Small intestine (tissue), 7 donors: ENCODE measurements around the gene AGFG2. TPM values are rescaled to one million over a fixed set of nuclear protein-coding genes. Genes with fewer than 3 reads are reported as not detected.
A peak's percentile ranks its signal among the peaks of the same experiment; 100 is the strongest.

Experiments
- DNase-seq, 2 donors: peaks; one replicate each; pipeline versions ENCODE4 v3.0.0 to v3.0.0-alpha.2; 2013
- FAIRE-seq: peaks from 2 replicates; lab custom pipeline; 2012; peaks lifted over from hg19 to GRCh38; lab: Jason Lieb, UNC
- H3K27ac ChIP-seq, 3 donors: one replicate each; pipeline ENCODE4 v1.5.1; 2013; ENCODE audit warnings: low read length in 2 of 3, mild to moderate bottlenecking in 2 of 3, control low read depth in 1 of 3, inconsistent platforms in 1 of 3, low read depth in 1 of 3, moderate library complexity in 1 of 3
- H3K27me3 ChIP-seq, 3 donors: one replicate each; pipeline ENCODE4 v1.6.1; 2013; ENCODE audit warnings: low read length in 3 of 3, inconsistent platforms in 1 of 3; ENCODE audit not compliant: control insufficient read depth in 3 of 3, insufficient read depth in 3 of 3
- H3K36me3 ChIP-seq, 3 donors: one replicate each; pipeline ENCODE4 v1.6.1; 2013; ENCODE audit warnings: low read length in 3 of 3, inconsistent platforms in 1 of 3, low read depth in 1 of 3, mild to moderate bottlenecking in 1 of 3, moderate library complexity in 1 of 3; ENCODE audit not compliant: control insufficient read depth in 3 of 3, insufficient read depth in 2 of 3
- H3K4me1 ChIP-seq, 3 donors: one replicate each; pipeline ENCODE4 v1.6.1; 2013; ENCODE audit warnings: low read length in 2 of 3, inconsistent platforms in 1 of 3, low read depth in 1 of 3, mild to moderate bottlenecking in 1 of 3, moderate library complexity in 1 of 3; ENCODE audit not compliant: control insufficient read depth in 3 of 3, insufficient read depth in 2 of 3
- H3K4me3 ChIP-seq, 3 donors: one replicate each; pipeline ENCODE4 v1.5.1; 2013; ENCODE audit warnings: low read length in 3 of 3, control low read depth in 1 of 3, inconsistent platforms in 1 of 3, low read depth in 1 of 3, mild to moderate bottlenecking in 1 of 3, moderate library complexity in 1 of 3
- H3K9me3 ChIP-seq, 2 donors: one replicate each; pipeline ENCODE4 v1.6.1; 2013; ENCODE audit warnings: low read depth in 1 of 2, low read length in 1 of 2; ENCODE audit not compliant: control insufficient read depth in 2 of 2, insufficient read depth in 1 of 2
- WGBS, 3 donors: extraction: QIAGEN DNeasy Blood & Tissue Kit; methylation state at CpG; one replicate each; pipeline ENCODE4 v1.1.7; 2013; 5-methylcytosine and 5-hydroxymethylcytosine counted together
- polyA plus RNA-seq, 4 donors: library from polyadenylated mRNA; stranded (reverse) in 3 of 4; unstranded in 1 of 4; fragments of 200-250 nt in 3 of 4; fragments of 120-200 nt in 1 of 4; gene quantifications; one replicate each; pipeline versions ENCODE4 v1.2.1 to v1.2.3, GENCODE V29; 2013
- donor health status: healthy with polysubstance abuse.
- donor health status: control.
- donor health status: control.
- donor health status: Bipolar disorder and iron deficiency.
- donor health status: healthy.

AGFG2 gene
- polyA plus RNA-seq, 4 donors = 9.5 to 23.9 (median 16.4) TPM

DNA sequence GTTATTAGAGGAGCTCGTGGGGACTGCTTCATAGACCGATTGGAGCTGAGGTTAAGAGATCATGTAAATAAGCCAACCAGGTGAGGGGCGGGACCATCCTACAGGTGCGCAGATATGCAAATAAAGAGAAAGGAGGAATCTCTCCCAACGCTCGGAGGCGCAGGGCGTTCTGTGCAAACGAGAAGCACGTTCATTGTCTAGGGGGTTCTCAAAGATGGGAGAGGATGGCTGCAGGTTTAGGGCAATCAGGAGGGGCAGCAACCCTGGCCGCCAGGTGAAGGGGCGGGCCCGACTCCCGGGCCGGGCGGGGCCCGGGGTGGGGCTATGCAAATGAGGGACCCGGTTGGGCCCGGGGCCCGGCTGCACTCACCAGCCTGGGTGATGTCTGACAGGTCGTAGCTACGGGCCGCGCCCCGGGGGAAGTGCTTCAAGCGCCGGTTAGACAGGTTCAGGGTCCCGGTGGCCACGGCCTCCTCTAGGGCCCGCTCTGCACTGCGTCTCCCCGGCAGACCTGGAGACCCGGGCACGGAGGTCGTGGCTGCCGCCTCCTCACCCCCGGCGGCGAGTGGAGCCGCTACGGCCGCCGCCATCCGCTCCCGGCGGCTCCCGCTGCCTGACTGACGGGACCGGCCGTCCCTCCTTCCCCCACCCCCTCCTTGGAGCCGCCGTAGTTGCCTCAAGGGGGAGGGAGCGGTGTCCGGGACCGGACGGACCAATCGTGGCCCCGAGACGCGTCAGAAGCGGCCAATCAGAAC lies 46.7 kb downstream of the AGFG2 start, which contains the start of gene LRCH4:
LRCH4 (minus strand) TSS at position 619 of the 755 bp plus-strand sequence; CDS start at position 590, 29 bp downstream.
- Histone ChIP-seq H3K27ac (peak within 1 kb of the TSS; percentile 97 to 98 (median 97)), H3K4me1 (peaks cover 0 to 39% (median 0%) of the 10 kb centered on the region in 3 donors), H3K9me3 (no peaks in the 10 kb centered on the region), H3K27me3 (peaks cover 0 to 13% (median 0%) of the 10 kb centered on the region in 3 donors), H3K4me3 (peak within 1 kb of the TSS; percentile 79 to 88 (median 83)), H3K36me3 (peaks cover 7 to 34% (median 10%) of the 10 kb centered on the region in 3 donors)
- FAIRE-seq (no peak), DNase-seq (peak; percentile 80 to 89)
- WGBS, 3 donors = 0% methylated on average over 52 to 61 of the region's 61 CpGs

DNA sequence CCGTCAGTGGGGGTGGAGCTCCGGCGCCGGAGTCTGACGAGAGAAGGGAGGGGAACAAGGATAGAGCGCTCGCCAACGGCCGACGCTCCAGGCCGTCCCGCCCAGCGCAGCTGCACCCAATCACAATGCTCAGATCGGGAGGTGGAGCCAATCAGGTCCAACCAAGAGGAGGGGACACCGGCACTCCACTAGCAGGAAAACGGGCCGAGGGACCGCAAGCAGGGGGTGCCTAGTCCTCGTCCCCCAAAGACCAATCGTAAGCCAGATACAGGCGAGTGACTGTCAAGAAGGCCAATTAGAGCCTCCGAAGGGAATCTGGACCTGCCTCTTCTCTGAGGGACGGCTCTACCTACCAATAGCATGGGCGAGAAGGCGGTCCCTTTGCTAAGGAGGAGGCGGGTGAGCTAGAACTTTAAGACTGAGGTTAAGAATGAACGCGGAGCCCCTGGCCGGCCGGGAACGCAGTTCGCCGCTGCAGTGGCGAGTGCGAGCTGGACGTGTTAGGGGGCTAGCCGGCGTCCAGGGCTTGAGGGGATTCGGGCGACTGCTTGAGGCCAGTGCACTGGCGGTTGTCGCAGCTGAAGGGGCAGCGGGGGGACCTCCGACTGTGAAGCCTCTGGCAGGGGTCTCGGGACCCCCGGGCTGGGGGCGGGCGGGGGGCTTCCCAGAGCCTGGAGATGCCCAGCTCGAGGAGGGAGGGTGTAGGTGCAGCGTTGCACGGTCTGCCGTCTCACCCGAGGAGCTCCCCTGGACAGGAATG lies 47.4 kb downstream of the AGFG2 start, which contains the start of gene FBXO24:
FBXO24 (plus strand) TSS at position 63 of the 760 bp plus-strand sequence; CDS start at position 361, 298 bp downstream.
- DNase-seq (peak; percentile 100), FAIRE-seq (peak; percentile 97)
- peak within 1 kb of the TSS; percentile 79 to 88 (median 83) for H3K4me3 ChIP-seq
- no peaks in the 10 kb centered on the region for H3K9me3 ChIP-seq
- 0 to 1% (median 1%) methylated on average over 46 to 53 of the region's 53 CpGs for WGBS, 3 donors
- peaks cover 0 to 40% (median 0%) of the 10 kb centered on the region in 3 donors for H3K4me1 ChIP-seq
- H3K27me3 ChIP-seq = peaks cover 0 to 13% (median 0%) of the 10 kb centered on the region in 3 donors
- peaks cover 3 to 27% (median 7%) of the 10 kb centered on the region in 3 donors for H3K36me3 ChIP-seq
- peak within 1 kb of the TSS; percentile 97 to 98 (median 97) for H3K27ac ChIP-seq

DNA sequence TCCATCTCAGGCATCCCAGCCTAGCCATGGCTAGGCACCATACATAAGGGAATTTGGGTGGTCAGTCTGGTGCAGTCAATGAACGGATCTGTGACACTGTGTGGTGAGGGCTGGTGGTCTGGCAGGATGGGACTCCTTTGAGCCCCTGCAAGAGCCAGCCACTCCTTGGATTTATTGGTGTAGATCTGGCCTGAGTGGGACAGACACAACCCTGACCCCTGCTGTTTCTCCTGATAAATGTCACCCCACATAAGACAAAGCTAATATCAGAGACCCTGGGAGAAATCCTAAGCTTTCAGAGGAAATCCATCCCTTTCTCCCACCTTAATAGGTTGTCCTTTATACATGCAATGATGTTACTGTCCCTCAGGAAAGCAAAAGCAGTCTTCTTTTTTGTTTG lies 49.4 kb downstream of the AGFG2 start:
- no peak overlapping the region for H3K27ac ChIP-seq
- H3K9me3 ChIP-seq = no peaks in the 10 kb centered on the region
- WGBS, 3 donors = 70 to 79% (median 75%) methylated on average over 1 of the region's 1 CpG
- DNase-seq (peak in 1 of 2 donors; percentile 37), FAIRE-seq (no peak)
- H3K4me3 ChIP-seq = no peak overlapping the region
- peaks cover 0 to 13% (median 0%) of the 10 kb centered on the region in 3 donors for H3K27me3 ChIP-seq
- peaks cover 0 to 9% (median 0%) of the 10 kb centered on the region in 3 donors for H3K36me3 ChIP-seq
- peaks cover 0 to 26% (median 0%) of the 10 kb centered on the region in 3 donors for H3K4me1 ChIP-seq

DNA sequence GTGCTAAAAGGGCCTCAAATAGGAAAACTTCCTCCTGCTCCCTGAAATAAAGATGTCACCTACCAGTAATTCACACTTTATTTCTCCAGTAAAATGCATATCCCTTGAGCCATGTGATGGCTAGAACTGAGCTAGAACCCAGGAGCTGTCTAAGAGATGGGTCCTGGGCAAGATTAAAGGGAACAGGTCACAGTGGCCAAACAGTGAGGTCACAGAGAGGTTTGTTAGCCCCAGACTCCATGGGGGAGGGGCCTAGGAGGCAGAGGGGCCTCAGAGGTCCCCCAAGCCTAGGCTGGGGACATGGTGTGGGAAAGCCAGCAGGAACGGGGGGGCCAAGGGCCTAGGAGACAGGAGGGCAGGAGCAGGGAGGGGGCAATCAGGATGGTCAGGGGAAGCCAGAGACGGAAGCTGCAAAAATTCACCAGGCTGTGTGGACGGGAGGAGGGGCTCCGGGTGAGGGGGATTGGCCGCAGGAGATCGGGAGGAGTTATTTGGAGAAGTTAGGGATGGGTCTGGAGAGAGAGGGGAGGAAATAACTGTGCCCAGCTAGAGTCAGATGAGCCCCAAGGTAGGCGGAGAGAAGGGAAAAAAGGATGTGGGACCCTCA lies 50.4 kb downstream of the AGFG2 start:
- Histone ChIP-seq H3K36me3 (peaks cover 0 to 2% (median 0%) of the 10 kb centered on the region in 3 donors), H3K27me3 (peaks cover 0 to 13% (median 0%) of the 10 kb centered on the region in 3 donors), H3K4me1 (peaks cover 0 to 17% (median 0%) of the 10 kb centered on the region in 3 donors), H3K4me3 (peak overlapping the region in 1 of 3 donors; percentile 26), H3K9me3 (no peaks in the 10 kb centered on the region), H3K27ac (peak overlapping the region in 1 of 3 donors; percentile 53)
- WGBS, 3 donors = 54 to 59% (median 58%) methylated on average over 7 of the region's 7 CpGs
- FAIRE-seq (no peak), DNase-seq (no peak)

DNA sequence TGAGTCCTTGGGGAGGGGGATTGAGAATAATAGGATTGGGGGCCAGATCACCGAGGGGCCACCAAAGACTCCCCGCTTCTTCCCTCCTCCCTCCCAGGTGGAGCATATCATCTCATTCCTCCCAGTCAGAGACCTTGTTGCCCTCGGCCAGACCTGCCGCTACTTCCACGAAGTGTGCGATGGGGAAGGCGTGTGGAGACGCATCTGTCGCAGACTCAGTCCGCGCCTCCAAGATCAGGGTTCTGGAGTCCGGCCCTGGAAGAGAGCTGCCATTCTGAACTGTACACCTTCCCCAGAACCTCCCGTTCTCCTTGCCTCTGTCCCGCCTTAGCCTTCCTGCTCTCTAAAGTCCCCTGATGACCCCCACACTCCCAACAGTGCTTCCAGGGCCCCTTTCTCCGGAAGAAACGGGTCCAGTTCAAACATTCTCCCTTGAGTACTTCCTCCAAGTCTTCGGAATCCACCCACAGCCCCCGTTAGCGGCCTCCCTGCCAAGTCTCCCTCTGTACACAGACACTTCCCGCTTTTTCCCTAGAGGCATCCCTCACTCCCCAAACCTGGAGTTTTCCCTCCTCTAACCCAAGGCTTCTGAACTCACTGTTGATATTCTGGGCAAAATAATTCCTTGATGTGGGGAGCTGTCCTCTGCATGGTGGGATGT lies 51.2 kb downstream of the AGFG2 start:
- H3K9me3 ChIP-seq = no peaks in the 10 kb centered on the region
- peaks cover 0 to 10% (median 0%) of the 10 kb centered on the region in 3 donors for H3K4me1 ChIP-seq
- H3K4me3 ChIP-seq = peak overlapping the region in 1 of 3 donors; percentile 26
- DNase-seq = peak in 1 of 2 donors; percentile 15
- peaks cover 0 to 4% (median 0%) of the 10 kb centered on the region in 3 donors for H3K36me3 ChIP-seq
- 40 to 56% (median 51%) methylated on average over 18 to 20 of the region's 20 CpGs for WGBS, 3 donors
- H3K27ac ChIP-seq = peak overlapping the region in 1 of 3 donors; percentile 53
- no peak for FAIRE-seq
- H3K27me3 ChIP-seq = peaks cover 0 to 13% (median 0%) of the 10 kb centered on the region in 3 donors

DNA sequence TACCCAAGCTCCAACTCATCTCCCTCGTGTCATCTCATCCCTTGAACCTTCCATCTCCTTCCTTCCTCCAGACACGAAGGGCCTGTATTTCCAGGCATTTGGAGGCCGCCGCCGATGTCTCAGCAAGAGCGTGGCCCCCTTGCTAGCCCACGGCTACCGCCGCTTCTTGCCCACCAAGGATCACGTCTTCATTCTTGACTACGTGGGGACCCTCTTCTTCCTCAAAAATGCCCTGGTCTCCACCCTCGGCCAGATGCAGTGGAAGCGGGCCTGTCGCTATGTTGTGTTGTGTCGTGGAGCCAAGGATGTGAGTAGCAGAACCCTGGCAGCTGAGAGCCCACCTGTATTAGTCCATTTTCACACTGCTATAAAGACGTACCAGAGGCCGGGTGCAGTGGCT lies 52.6 kb downstream of the AGFG2 start:
- no peak for DNase-seq
- Histone ChIP-seq H3K27ac (no peak overlapping the region), H3K4me1 (peaks cover 0 to 10% (median 0%) of the 10 kb centered on the region in 3 donors), H3K27me3 (peaks cover 0 to 13% (median 0%) of the 10 kb centered on the region in 3 donors), H3K36me3 (peaks cover 0 to 4% (median 0%) of the 10 kb centered on the region in 3 donors), H3K4me3 (no peak overlapping the region), H3K9me3 (no peaks in the 10 kb centered on the region)
- 91 to 94% (median 91%) methylated on average over 17 of the region's 17 CpGs for WGBS, 3 donors
- no peak for FAIRE-seq

DNA sequence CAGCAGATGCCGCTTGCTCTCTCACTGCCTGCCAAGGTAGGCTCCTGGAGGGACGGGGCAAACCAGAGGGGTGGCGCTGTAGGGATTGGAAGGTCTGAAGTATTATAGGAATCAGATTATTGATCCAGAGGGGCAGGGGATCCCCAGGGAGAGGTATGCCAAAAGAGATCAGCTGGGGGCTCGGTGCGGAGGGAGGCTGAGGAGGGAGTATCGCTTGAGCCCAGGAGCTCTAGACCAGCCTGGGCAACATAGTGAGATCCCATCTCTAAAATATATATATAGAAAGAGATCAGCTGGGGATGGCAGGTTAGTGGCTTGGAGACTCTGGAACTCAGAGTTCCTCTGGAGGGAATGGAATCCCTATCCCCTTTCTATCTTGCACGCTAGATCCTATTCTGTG lies 56.2 kb downstream of the AGFG2 start:
- Histone ChIP-seq H3K4me1 (peaks cover 0 to 10% (median 0%) of the 10 kb centered on the region in 3 donors), H3K36me3 (peaks cover 0 to 4% (median 0%) of the 10 kb centered on the region in 3 donors), H3K4me3 (no peak overlapping the region), H3K9me3 (no peaks in the 10 kb centered on the region), H3K27ac (no peak overlapping the region), H3K27me3 (peaks cover 0 to 2% (median 0%) of the 10 kb centered on the region in 3 donors)
- FAIRE-seq (no peak), DNase-seq (no peak)
- 92 to 96% (median 94%) methylated on average over 7 of the region's 7 CpGs for WGBS, 3 donors
